Peyer's patch (tissue), 4 donors: Measurements from ENCODE around the gene CUBN. TPM values are rescaled to one million over a fixed set of nuclear protein-coding genes. Genes with fewer than 3 reads are reported as not detected.
A peak's percentile ranks its signal among the peaks of the same experiment; 100 is the strongest.

ENCODE experiments used
- DNase-seq, 3 donors: peaks; one replicate each; pipeline ENCODE4 v3.0.0-alpha.2; 2017 to 2019
- H3K27ac ChIP-seq, 4 donors: fragments of 200-600 bp; sonication (generic); one replicate each; pipeline ENCODE4 v1.5.1; 2016 to 2019
- H3K27me3 ChIP-seq, 2 donors: fragments of 200-600 bp; sonication (generic); one replicate each; pipeline ENCODE4 v1.5.1; 2019
- H3K36me3 ChIP-seq, 3 donors: fragments of 200-600 bp; sonication (generic); one replicate each; pipeline ENCODE4 v1.5.1; 2016 to 2019
- H3K4me1 ChIP-seq, 4 donors: fragments of 200-600 bp; sonication (generic); one replicate each; pipeline ENCODE4 v1.5.1; 2016 to 2019
- H3K4me3 ChIP-seq, 4 donors: fragments of 200-600 bp; sonication (generic); 1 replicate in 3 of 4; 2 replicates in 1 of 4; pipeline ENCODE4 v1.5.1; 2016 to 2019; ENCODE audit warnings: mild to moderate bottlenecking in 1 of 4
- H3K9me3 ChIP-seq, 4 donors: fragments of 200-600 bp; sonication (generic); one replicate each; pipeline ENCODE4 v1.5.1; 2016 to 2019; ENCODE audit warnings: mild to moderate bottlenecking in 1 of 4
- CTCF ChIP-seq, 6 experiments: fragments of 450-650 bp in 4 of 6; fragments of 200-600 bp in 2 of 6; sonication (generic) in 1 of 6; IDR thresholded peaks; one replicate each; pipeline ENCODE4 v1.5.1; 2017 to 2019; ENCODE audit warnings: antibody characterized with exemption in 6 of 6, mild to moderate bottlenecking in 3 of 6, moderate library complexity in 1 of 6
- POLR2A ChIP-seq, 2 donors: fragments of 450-650 bp; IDR thresholded peaks; one replicate each; pipeline ENCODE4 v1.5.1; 2017; ENCODE audit warnings: antibody characterized with exemption in 2 of 2, mild to moderate bottlenecking in 2 of 2, moderate library complexity in 2 of 2
- total RNA-seq, 4 donors: library from RNA; depleted of rRNA; stranded (reverse); fragments of >200 nt; gene quantifications; one replicate each; pipeline ENCODE4 v1.1.0, GENCODE V29; 2016

Gene CUBN
- total RNA-seq, 4 donors from 2014 or later, result 2.5 to 329 (median 126) TPM

GRCh38 chr10:16991011-16991410 lies 138.6 kb downstream of the CUBN start:
- no peaks in the 10 kb centered on the region for H3K36me3 ChIP-seq
- H3K9me3 ChIP-seq, result no peaks in the 10 kb centered on the region
- no peak overlapping the region for H3K27ac ChIP-seq
- H3K4me3 ChIP-seq, result no peak overlapping the region
- H3K27me3 ChIP-seq, result no peaks in the 10 kb centered on the region
- no peak for DNase-seq
- TF ChIP-seq CTCF (IDR thresholded peaks at IDR 0.05), result no peak
- no peak for TF ChIP-seq POLR2A (IDR thresholded peaks at IDR 0.05)
- H3K4me1 ChIP-seq, result no peaks in the 10 kb centered on the region

- Histone ChIP-seq H3K27ac (no peak overlapping the region), H3K27me3 (no peaks in the 10 kb centered on the region), H3K9me3 (no peaks in the 10 kb centered on the region), H3K4me1 (no peaks in the 10 kb centered on the region), H3K4me3 (no peak overlapping the region), H3K36me3 (no peaks in the 10 kb centered on the region)
- no peak for TF ChIP-seq CTCF (IDR thresholded peaks at IDR 0.05)
- no peak for DNase-seq
These were observed 139.8 kb downstream of the CUBN start for GRCh38 chr10:16989826-16990293.

- H3K9me3 ChIP-seq, result no peaks in the 10 kb centered on the region
- TF ChIP-seq CTCF (IDR thresholded peaks at IDR 0.05) (no peak), POLR2A (IDR thresholded peaks at IDR 0.05) (no peak)
- H3K36me3 ChIP-seq, result no peaks in the 10 kb centered on the region
- H3K4me3 ChIP-seq, result no peak overlapping the region
- no peak for DNase-seq
- H3K27me3 ChIP-seq, result no peaks in the 10 kb centered on the region
- no peaks in the 10 kb centered on the region for H3K4me1 ChIP-seq
- no peak overlapping the region for H3K27ac ChIP-seq
These were observed 140.7 kb downstream of the CUBN start for GRCh38 chr10:16988900-16989299.

GRCh38 chr10:16987976-16988610 lies 141.5 kb downstream of the CUBN start:
- TF ChIP-seq CTCF (IDR thresholded peaks at IDR 0.05) (no peak), POLR2A (IDR thresholded peaks at IDR 0.05) (no peak)
- Histone ChIP-seq H3K27me3 (no peaks in the 10 kb centered on the region), H3K9me3 (no peaks in the 10 kb centered on the region), H3K36me3 (no peaks in the 10 kb centered on the region), H3K4me3 (no peak overlapping the region), H3K27ac (peak overlapping the region in 2 of 4 donors; percentile 57 to 62), H3K4me1 (no peaks in the 10 kb centered on the region)
- no peak for DNase-seq

GRCh38 chr10:16987206-16987621 lies 142.4 kb downstream of the CUBN start:
- H3K9me3 ChIP-seq, result no peaks in the 10 kb centered on the region
- H3K27me3 ChIP-seq, result no peaks in the 10 kb centered on the region
- DNase-seq, result no peak
- H3K4me3 ChIP-seq, result no peak overlapping the region
- no peaks in the 10 kb centered on the region for H3K4me1 ChIP-seq
- no peak for TF ChIP-seq CTCF (IDR thresholded peaks at IDR 0.05)
- no peak for TF ChIP-seq POLR2A (IDR thresholded peaks at IDR 0.05)
- peak overlapping the region; percentile 17 to 62 (median 48) for H3K27ac ChIP-seq
- H3K36me3 ChIP-seq, result no peaks in the 10 kb centered on the region
